GM21367 (cell line): ENCODE results near the gene SGF29.
"Not testable (repeated sequence)": the region's sequence is repeated elsewhere in the genome, so short reads cannot be mapped to it uniquely, and the experiment has no call there.

Experiments
- ATAC-seq: cut with Tn5 transposase; IDR thresholded peaks from one replicate; pipeline ENCODE4 v1.9.1; 2021; ENCODE audit not compliant: unreplicated experiment

Gene SGF29

DNA sequence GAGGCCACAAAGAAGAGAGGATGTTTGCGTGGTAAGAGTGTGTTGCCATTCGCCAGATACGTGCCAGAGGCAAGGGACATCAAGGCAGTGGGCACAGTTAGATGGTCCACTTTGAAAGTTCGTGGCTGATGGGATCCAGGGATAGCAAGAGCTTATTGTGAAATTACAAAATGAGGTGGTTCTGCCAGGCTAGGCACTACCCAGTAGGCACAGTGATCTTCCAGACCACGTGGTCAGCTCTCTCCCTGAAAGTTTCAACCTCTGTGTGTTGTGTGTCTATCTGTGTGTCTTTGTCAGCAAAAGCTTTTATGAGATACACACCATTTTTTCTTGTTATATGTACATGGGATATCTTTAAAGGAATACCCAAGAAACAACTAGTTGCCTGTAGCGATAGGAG lies 9.5 kb downstream of the SGF29 start:
- no peak for ATAC-seq

DNA sequence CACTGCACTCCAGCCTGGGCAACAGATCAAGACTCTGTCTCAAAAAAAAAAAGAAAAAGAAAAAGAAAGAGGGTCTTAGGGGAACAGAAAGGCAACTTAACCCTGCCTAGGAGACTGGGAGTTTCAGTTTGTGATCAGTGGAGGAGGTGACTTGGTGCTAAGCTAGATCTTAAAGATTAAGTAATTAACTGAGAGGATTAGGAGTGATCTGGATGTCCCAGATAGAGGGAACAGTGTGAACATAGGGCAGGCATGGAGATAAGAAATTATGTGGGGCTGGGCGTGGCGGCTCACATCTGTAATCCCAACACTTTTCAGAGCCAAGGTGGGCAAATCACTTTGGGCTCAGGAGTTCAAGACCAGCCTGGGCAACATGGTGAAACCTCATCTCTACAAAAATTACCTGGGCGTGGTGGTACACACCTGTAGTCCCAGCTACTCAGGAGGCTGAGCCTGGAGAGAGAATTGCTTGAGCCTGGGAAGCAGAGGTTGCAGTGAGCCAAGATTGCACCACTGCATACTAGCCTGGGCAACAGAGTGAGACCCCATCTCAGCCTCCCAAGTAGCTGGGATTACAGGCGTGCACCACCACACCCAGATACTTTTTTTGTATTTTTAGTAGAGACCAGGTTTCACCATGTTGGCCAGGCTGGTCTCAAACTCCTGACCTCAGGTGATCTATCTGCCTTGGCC lies 12.7 kb downstream of the SGF29 start:
- ATAC-seq, result not testable (repeated sequence)

DNA sequence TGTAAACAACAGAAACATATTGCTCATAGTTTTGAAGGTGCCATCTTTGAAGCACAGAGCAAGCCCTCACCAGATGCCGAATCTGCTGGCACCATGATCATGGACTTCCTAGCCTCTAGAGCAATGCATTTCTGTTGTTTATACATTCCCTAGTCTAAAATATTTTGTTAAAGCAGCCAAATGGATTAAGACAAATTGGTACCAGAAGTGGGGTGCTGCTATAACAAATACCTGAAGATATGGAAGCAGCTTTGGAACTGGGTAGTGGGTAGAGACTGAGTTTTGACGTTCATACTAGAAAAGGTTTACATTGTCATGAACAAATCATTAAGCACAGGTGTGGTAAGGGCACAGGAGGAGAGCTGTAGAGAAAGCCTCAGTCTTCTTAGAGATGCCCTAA lies 13.6 kb downstream of the SGF29 start:
- ATAC-seq, result no peak

DNA sequence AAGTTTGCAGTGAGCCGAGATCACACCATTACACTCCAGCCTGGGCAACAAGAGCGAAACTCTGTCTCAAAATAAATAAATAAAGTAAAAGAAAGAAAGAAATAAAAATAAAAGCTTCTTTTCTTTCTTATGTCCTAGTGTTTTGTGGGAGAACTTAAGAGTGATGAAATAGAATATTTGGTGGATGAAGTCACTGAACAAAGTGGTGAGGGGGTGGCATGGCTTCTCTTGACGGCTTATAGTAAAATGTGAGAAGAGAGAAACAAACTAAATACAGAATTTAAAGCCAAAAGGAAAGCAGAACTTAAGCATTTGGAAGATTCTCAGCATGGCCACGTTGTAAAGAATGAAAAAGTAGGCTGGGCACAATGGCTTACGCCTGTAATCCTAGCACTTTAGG lies 15.3 kb downstream of the SGF29 start:
- ATAC-seq, result no peak

DNA sequence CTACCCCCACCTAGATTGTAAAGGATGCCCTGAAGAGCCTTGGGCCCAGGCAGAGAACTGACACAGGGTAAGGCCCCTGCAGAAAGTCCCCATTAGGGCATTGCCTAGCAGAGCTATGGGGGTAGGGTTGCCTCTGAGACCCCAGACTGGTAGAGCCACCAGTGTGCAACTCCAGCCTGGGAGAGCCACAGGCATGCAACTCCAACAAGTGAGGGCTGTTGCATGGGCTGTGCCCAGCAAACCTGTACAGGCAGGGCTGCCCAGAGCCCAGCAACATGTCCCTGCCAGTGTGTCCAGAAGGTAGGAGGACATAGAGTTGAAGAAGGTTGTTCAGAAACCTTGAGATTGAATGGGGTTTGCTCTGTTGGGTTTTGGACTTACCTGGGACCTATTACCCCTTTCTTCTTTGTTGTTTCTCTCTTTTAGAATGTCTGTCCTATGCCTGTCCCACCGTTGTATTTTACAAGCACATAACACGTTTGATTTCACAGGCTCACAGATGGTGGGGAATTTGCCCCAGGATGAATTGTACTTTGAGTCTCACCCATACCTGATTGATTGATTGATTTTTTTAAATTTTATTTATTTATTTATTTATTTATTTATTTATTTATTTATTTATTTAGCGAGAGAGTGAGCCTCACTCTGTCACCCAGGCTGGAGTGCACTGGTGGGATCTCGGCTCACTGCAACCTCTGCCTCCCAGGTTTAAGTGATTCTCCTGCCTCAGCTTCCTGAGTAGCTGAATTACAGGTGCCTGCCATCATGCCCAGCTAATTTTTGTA lies 16.4 kb downstream of the SGF29 start:
- no peak for ATAC-seq

DNA sequence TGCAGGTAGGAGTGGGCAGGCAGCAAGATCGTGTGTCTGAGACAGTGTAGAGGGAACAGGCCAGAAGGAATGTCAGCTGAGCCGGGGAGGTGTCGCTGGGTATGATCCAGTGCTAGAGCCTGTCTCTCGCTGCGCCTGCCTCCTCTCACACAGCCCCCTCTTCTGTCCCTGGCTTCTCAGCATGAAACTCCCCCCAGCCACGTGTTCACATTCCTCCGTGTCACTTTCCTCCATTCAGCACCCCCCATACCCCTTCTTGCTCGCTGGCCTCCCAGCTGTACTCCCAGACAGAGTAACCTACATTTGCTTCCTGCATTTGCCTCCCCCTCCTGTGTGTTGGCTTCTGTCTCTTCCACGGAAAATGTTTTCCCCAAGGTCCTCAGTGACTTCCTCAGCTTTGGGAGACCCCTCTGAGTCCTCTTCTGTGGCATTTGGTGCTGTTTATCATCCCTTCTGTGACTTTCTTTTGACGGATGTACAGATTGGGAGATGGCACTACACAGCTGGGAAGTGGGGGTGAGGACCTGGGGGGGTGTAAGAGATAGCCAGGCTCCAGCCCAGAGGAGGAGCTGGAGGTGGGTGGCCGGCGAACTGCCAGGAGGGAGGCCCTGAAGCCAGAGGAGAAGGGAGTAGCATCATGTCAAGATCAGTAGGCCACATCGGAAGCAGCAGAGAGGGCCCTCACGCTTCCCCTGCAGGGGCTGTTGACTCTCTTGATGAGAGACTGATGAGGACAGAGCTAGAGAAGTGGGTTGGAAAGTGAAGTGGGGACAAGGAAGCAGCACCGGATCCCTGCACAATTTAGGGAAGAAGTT lies 19.2 kb downstream of the SGF29 start:
- ATAC-seq, result no peak

DNA sequence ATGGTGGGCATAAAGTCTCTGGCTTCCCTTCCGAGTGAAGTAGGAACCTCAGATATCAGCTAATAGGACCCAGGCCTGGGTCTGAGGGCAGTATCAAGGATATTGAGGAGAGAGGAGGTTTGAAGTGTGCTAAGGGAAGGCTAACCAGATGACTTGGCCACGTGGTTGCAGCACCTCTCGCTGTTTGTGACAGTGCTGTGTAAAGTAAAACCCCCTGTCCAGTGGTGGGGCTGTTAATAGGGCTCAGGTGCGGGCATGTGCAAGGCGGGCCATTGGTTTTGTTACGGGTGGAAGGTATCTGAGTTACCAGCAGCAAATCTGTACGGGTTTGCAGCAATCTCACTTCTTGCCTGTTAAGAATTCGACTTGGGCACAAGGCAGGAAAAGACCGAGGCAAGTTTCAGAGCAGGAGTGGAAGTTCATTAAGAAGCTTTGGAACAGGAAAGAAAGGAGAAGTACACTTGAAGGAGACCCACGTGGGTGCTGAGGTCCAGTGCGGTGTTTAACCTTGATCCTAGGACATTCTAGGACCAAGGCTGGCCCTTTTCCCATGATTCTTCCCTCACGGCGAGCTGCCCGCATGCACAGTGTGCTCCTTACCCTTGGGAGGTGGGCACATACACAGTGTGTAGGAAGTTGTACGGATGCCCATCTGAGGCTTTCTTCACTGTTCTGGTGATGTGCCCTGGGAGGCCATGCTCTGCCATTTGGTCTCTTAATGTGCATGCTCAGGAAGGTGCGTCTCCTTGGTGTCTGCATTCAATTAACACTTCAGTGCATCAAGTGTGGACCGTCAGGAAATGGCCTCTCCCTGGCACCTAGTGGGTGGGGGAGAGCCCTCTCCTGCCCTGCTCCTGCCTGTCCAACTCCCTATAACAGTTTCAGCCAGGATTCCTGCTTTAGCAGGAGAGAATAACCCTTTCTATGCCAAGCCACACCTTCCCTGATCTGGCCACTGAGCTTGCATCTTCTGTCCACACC lies 20.3 kb downstream of the SGF29 start:
- ATAC-seq, result no peak

DNA sequence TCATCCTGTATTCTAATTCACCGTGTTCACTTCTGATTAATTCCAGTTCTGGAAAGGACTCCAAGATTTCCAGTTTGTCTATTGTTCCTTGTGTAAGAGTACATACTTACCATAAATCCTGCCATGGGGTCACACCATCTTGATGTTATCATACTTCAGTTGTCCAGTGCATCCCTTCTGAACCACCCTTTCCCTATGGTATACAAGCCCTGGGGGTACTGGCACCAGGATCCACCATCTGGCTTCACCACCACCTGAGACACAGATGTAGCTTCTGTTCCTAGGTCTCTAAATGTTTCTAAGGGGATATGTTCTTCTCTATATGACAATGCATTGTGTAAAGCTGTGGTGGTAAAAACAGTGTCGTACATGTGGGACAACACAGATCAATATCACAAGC lies 21.2 kb downstream of the SGF29 start:
- ATAC-seq, result no peak

DNA sequence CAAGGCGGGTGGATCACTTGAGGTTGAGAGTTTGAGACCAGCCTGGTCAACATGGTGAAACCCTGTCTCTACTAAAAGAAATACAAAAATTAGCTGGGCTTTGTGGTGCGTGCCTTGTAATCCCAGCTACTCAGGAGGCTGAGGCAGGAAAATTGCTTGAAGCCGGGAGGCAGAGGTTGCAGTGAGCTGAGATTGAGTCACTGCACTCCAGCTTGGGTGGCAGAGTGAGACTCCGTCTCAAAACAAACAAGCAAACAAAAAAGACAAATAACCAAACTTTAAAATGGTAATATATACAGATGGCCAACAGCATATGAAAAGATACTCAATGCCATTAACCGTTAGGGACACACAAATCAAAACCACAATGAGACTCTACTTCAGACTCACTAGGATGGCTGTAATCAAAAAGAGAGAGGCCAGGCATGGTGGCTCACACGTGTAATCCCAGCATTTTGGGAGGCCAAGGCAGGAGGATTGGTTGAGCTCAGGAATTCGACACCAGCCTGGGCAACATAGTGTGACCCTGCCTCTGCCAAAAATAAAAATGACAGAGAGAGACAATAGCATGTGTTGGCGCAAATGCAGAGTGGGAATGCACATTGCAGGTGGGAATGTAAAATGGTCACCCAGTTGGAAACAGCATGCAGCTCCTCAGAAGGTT lies 21.9 kb downstream of the SGF29 start:
- no peak for ATAC-seq

DNA sequence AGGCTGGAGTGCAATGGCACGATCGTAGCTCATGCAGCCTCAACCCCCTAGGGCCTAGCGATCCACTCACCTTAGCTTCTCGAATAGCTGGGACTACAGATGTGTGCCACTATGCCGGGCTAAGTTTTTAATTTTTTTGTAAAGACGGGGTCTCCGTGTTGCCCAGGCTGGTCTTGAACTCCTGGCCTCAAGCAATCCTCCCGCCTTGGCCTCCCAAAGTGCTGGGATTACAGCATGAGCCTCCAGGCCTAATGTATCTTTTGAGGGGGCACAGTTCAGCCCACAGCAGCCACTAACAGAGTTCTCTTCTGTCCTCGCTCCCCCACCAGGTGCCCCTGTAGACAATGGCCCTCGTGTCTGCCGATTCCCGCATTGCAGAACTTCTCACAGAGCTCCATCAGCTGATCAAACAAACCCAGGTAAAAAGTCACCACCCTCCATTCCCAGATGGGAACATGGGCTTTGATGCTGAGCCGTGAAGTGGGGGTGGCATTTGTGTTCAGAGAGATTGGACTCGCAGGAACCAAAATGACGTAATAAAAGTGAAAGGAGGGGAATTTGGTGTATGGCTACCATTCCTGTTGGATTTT lies 27.1 kb downstream of the SGF29 start:
- ATAC-seq, result no peak

DNA sequence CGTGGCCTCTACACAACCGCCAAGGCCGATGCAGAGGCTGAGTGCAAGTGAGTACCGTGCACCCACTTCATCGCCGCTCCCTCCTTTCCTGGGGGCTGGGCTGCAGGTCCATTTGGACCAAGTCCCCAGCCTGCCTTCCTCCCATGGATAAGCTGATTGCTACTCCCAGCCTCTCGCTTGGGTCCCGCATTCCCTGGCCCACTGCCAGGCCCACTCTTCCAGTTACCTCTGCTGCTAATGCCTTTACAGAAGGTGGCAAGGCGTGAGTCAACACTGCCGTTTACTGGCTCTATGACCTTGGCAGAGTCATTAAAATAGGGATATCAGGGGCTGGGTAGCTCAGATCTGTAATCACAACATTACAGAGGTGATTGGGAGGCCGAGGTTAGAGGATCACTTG lies 32.0 kb downstream of the SGF29 start:
- ATAC-seq, result no peak

DNA sequence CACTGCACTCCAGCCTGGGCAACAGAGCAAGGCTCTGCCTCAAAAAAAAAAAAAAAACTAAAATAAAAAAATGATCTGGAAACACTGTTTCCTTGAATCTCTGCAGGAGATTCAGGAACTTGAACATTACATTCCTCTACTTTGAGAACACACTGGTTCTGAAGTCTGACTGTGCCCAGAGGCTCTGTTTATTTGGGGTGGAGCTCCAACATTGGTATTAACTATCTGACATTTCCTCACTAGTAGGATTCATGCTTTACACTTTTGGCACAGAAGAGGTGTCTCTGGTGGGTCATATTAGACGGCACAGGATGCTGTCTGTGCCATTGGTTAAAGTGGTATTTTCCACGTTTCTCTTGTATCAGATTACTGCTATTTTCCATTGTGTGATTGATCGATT lies 32.7 kb downstream of the SGF29 start:
- no peak for ATAC-seq

DNA sequence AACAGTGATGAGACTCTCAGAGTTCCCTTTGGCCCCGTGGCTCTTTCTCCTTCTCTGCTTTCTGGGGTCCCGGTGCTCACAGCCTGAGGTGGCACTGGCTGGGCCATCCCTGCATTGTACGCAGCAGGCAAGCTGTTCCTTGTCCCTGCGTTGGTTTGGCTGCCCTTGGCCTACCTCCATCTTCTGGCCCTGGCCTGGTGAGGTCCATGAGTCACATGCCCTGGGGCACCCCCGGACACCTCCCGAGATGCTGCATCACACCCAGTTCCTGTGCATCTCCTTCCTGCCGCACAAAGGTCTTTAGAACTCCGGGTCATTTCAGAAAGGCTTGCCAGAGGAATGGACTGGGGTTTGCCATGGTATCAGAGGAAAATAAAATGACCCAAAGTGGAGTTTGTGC lies 33.7 kb downstream of the SGF29 start:
- no peak for ATAC-seq

DNA sequence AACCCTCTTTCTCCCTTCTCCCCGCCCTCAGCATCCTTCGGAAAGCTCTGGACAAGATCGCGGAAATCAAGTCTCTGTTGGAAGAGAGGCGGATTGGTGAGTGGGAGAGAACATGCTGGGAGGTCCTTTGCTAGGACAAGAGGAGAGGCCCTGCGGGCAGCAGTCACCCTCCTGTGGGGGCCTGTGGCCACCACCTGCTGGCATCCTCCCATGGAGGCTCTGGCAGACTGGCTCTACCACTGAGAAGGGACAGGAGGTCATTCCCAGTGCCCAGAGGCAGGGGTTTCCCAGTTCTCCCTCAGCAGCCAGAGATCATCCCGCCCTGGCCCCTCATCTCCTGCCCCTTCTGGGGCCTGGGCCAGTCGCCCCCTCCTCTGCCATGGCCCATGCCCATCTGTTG lies 35.3 kb downstream of the SGF29 start:
- no peak for ATAC-seq

DNA sequence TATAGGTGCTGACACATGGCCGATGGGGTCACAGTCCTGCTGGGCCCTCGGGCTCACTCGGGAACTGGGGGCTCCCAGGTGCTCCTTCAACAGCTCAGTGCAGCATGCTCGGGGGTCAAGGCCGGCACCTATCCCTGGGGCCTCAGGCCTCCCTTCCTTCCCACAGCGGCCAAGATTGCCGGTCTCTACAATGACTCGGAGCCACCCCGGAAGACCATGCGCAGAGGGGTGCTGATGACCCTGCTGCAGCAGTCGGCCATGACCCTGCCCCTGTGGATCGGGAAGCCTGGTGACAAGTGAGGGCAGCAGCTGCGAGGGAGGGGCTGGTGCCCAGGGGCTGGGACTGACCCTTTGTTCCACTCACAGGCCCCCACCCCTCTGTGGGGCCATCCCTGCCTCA lies 36.2 kb downstream of the SGF29 start:
- no peak for ATAC-seq

DNA sequence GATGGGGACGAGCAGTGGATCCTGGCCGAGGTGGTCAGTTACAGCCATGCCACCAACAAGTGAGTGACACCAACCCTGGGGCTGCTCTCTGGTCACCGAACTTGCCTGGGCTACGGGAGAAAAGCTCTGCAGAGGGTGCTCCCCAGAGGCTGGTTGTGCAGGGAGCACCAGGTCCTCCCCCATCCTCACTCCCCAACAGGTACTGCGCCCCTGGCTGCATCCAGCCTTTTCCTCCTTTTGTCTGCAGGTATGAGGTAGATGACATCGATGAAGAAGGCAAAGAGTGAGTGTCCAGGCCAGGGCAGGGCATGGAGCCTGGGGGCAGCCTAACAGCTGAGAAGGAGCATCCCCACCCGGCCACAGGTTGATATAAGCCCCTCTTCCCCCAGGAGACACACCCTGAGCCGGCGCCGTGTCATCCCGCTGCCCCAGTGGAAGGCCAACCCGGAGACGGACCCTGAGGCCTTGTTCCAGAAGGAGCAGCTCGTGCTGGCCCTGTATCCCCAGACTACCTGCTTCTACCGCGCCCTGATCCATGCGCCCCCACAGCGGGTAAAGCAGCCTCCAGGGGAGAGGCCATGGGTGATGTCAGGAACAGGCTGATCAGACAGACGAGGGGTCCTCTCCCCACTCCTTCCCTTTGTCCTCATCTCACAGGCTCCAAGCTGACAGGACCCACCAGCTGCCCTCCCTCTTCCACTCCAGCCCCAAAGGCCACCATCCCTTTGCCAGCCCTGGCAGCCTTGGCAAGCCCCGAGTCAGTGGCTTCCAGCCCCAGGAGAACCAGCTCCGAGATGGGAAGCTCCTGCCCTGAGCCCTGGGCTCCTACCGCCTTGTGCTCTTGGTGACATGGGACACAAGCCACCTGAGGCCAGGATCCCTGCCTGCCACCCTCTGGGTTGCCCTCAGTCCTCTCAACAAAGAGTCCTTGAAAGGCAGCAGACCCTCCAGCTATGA lies 36.9 kb downstream of the SGF29 start:
- no peak for ATAC-seq

DNA sequence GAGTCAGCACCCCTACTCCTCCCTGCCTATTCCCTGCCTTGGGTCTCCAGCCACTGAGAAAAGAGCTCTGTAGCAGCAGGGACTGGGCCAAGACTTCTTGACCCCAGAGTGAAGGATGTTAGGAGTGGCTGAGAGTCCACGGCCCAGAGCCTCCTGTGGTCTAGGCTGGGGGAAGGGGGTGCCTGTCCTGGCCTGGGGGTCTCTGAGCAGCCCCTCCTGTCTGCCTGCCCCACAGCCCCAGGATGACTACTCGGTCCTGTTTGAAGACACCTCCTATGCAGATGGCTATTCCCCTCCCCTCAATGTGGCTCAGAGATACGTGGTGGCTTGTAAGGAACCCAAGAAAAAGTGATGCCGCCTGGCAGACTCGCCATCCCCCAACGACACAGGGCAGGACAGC lies 37.6 kb downstream of the SGF29 start:
- no peak for ATAC-seq

DNA sequence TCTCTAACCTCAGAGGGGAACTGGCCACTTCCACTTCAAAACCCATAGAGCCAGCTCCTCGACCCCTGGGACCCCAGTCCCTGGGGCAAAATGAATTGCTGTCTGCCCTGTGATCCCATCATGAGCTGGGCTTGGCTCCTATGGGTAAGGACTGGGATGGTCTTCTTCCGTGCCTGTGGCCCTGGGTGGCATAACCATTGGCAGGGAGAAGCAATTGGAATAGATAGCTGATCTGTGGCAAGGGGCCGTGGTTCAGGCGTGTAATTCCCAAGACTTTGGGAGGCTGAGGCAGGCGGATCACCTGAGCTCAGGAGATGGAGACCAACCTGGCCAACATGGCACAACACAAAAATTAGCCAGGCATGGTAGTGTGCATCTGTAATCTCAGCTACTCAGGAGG lies 38.8 kb downstream of the SGF29 start:
- no peak for ATAC-seq
